Putamen (tissue), 1 donor: Measurements from ENCODE around the gene PAPLN.
"Not testable (repeated sequence)": the region's sequence is repeated elsewhere in the genome, so short reads cannot be mapped to it uniquely, and the experiment has no call there.

Experiments
- DNase-seq: peaks from one replicate; pipeline ENCODE4 v3.0.0-alpha.2; 2016; ENCODE audit warnings: low spot score

PAPLN gene, protein sequence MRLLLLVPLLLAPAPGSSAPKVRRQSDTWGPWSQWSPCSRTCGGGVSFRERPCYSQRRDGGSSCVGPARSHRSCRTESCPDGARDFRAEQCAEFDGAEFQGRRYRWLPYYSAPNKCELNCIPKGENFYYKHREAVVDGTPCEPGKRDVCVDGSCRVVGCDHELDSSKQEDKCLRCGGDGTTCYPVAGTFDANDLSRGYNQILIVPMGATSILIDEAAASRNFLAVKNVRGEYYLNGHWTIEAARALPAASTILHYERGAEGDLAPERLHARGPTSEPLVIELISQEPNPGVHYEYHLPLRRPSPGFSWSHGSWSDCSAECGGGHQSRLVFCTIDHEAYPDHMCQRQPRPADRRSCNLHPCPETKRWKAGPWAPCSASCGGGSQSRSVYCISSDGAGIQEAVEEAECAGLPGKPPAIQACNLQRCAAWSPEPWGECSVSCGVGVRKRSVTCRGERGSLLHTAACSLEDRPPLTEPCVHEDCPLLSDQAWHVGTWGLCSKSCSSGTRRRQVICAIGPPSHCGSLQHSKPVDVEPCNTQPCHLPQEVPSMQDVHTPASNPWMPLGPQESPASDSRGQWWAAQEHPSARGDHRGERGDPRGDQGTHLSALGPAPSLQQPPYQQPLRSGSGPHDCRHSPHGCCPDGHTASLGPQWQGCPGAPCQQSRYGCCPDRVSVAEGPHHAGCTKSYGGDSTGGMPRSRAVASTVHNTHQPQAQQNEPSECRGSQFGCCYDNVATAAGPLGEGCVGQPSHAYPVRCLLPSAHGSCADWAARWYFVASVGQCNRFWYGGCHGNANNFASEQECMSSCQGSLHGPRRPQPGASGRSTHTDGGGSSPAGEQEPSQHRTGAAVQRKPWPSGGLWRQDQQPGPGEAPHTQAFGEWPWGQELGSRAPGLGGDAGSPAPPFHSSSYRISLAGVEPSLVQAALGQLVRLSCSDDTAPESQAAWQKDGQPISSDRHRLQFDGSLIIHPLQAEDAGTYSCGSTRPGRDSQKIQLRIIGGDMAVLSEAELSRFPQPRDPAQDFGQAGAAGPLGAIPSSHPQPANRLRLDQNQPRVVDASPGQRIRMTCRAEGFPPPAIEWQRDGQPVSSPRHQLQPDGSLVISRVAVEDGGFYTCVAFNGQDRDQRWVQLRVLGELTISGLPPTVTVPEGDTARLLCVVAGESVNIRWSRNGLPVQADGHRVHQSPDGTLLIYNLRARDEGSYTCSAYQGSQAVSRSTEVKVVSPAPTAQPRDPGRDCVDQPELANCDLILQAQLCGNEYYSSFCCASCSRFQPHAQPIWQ

DNA sequence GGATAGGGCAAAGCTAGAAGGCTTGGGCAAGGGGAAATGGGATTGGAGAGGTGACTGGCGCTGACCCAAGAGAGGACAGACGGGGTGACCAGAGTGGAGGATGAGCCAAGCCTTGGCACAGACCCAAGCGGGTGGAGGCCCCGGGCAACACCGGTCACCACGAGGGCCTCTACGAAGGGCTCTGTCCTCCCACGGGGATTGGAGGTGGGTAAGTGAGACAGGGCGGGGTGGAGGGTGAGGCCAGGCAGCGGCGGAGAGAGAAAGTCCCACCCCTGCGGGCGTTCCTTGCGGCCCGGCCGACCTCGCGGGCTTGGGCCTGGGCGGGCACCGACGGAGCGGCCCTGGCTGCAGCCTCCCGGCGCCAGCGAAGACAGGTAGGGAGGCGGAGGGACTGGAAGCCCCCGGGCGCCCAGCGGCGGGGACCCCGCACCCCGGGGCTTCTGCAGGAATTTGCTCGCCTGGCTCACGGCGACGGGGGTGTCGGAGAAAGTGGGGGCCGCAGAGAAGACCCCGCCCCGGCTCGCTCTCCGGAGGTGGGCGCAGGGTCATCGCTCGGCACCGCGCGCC, at the start of gene PAPLN:
Gene PAPLN (plus strand): TSS at position 288 of the 567 bp plus-strand sequence. CDS start 2,273 bp downstream, outside the sequence.
- DNase-seq: no peak

DNA sequence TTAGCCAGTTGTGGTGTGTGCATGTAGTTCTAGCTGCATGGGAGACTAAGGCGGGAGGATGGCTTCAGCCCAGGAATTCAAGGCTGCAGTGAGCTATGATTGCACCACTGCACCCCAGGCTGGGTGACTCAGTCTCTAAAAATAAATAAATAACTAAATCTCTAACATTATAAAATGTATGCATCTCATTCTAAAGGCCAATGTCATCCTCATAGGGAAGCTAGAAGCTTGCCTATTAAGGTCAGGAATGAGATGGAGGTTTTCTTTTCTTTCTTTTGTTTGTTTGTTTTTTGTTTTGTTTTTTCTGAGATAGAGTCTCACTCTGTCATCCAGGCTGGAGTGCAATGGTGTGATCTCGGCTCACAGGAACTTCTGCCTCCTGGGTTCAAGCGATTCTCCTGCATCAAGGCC, 48.8 kb upstream of the PAPLN start:
- DNase-seq: no peak

DNA sequence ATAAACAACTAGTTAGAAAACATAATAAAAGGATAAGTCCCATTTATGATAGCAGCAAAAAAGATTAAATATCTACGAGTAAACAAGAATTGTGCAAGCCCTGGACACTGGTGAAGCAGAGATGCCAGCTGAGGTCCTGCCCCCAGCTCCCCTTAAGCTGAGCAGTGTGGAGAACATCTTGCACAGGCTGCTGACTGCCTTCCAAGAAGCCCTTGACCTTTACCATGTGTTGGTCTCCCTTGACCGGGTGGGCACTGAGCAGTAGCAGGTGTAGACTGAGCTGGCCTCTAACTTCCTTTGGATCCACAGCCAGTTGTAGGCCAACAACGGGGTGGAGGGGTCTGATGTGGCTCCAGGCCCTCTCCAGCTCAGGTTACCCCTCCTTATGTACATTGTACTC, 47.7 kb upstream of the PAPLN start:
- no peak for DNase-seq

DNA sequence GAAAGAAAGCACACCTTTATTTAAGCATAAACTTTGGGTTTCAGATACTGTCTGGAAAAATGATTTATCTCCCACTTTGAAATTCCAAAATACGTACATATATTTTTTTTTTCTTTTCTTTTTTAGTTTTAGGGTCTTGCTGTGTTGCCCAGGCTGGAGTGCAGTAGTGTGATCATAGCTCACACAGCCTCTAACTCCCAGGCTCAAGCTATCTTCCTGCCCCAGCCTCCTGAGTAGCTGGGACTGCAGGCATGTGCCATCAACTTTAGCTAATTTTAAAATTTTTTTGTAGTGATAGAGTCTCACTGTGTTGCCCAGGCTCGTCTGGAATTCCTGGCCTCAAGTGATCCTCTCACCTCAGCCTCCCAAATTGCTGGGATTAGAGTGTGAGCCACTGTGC, 45.9 kb upstream of the PAPLN start:
- no peak for DNase-seq

DNA sequence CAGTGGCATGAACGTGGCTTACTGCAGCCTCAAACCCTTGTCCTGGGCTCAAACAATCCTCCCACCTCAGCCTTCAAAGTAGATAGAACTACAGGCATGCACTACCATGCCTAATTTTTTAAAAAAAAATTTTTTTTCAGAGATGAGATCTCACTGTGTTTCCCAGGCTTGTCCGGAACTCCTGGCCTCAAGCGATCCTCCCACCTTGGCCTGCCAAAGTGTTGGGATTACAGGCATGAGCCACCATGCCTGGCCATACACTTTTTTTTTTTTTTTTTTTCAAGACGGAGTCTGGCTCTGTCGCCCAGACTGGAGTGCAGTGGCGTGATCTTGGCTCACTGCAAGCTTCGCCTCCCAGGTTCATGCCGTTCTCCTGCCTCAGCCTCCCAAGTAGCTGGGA, 43.0 kb upstream of the PAPLN start:
- not testable (repeated sequence) for DNase-seq

DNA sequence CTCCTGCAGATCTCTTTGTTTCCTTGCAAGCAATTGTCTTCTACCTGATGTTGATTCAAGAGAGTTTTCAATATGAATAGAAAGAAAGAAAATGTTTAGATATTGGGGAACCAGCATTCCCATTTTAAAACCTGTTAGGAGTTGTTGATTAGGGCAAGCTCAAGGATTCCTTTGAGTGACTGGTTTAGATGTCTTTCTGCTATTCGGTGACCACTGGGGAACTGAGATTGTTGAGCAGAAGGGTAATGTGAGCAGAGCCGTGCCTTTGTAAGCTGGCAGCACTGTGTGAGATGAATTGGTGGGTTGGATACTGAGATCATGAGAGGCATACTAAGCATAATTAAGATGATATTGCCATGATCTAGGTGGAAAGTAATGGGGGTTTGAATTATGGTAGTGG, 39.1 kb upstream of the PAPLN start:
- no peak for DNase-seq

DNA sequence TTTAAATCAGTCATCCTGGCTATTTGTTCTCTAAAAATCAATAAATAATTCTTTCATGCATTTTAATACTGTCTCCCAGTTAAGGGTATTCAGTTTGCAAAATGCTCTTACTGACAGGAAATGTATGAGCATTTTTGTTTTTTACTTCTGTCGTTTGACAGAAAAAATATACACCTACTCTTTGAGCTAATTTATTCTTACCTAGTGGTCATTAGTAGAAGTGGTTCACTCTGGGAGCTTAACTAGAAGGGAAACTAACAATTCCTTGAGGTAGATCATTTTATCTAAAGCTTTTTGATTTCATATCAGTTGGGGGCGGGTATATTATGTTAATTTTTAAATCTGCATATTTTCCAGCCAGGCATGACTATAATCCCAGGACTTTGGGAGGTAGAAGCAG, 33.8 kb upstream of the PAPLN start:
- DNase-seq: no peak

DNA sequence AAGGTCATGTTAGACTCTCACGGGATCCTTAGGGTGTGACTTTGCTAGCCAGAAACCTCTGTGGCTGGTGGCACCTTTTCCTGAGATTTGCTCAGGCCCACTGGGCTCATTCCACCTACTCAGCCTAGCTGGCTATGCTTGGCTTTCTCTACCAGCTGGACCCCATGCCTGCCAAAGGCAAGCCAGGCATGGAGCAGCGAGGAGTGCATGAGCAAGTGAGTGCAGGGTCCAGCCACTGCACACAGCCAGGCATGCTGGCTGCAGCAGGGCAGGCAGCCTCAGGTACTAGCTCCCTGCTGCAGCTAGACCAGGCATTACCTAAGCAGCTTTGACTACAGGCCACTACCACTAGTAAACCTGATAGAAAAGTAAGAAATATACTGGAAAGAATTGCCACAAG, 29.7 kb upstream of the PAPLN start:
- DNase-seq: no peak

DNA sequence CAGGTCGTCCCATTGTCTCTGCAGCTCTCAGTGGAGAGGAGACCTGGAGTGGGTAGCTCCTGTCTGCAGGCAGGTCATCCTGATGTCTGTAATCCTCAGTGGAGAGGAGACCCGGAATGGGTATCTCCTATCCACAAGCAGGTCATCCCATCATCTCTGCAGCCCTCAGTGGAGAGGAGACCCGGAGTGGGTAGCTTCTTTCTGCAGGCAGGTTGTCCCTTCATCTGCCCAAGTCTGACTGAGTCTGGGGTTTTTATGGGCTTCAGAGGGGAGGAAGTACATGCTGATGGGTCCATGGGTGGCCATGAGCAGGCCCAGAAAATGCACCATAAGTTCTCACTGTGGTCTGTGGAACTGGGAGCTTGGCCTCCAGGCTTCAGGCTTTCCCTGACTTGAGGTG, 28.9 kb upstream of the PAPLN start:
- DNase-seq: no peak

DNA sequence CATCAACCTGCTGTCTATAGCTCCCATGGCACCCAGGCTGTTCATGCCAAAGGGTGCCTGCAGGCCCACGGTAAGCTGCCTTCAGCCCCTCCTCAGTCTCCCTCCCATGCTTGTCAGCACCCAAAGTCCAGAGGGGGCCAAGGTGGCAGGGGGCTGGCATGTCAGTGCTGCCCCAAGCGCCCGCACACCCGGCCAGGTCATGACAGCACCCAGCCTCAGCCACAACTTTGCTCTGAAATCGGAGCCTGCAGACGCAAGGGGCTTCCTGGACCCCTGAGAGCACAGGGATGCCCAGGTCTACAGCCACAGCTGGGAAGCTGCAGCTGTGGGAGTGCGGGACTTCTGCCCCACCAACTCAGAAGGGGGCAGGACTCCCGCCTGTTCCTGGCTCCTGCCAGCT, 28.5 kb upstream of the PAPLN start:
- no peak for DNase-seq

DNA sequence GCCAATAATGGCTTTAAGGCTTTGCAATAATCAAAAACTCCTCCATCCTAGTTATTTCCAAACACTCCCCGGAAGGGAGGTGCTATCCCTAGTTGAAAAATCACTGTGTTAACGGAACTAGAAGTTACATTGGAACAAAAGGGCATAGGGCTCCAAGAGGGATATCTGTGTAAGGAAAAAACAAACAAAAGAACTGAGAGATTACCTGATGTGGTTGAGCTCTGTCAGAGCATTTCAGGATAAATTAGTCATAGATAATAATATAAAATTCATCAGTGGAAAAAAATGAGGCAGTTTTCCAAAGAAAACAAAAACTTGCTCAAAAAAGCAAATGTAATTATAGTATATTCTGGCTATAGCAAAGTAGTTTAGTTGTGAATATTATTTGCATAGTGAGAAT, 27.4 kb upstream of the PAPLN start:
- no peak for DNase-seq

DNA sequence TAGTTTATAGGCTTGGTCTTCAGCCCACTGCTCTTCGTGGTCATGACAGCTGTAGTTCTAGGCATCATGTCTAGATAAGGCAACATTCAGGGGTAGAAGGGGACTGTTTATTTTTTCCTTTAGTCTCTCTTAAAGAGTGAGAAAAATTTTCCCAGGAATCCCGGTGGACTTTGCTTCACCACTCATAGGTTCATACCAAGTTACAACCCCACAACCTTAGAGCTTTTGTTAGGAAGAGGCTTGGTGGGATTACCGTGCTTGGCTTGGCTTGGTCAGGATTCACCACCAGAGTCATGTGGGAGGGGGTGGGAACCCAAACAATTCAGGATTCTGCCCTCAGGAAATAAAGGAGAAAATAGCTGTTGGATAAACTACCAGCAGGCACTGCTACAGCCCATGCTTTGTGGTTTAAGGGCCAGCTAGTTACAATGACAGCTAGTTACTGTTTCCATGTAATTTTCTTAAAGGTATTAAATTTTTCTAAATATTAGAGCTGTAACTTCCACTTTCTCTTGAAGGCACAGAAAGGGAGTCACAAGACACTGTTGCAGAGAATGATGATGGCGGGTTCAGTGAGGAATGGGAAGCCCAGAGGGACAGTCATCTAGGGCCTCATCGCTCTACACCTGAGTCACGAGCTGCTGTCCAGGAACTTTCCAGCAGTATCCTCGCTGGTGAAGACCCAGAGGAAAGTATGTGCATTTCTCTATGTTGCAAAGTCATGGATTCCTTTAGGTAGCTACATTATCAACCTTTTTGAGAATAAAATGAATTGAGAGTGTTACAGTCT, 25.9 kb upstream of the PAPLN start:
- DNase-seq: no peak

DNA sequence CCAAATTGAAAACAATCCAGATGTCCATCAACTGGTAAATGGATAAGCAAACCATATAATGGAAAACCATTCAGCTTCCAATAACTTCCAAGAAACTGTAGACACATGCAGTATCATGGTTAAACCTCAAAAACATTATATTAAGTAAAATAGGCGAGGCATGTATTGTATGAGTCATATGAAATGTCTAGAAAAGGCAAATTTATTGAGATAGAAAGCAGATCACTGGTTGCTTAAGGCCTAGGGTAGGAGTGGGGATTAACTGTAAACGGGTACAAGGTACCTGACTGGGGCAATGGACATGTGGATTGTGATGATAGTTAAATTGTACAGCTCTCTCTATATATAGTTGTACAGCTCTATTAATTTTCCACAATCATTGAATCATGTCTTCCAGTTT, 21.3 kb upstream of the PAPLN start:
- no peak for DNase-seq

DNA sequence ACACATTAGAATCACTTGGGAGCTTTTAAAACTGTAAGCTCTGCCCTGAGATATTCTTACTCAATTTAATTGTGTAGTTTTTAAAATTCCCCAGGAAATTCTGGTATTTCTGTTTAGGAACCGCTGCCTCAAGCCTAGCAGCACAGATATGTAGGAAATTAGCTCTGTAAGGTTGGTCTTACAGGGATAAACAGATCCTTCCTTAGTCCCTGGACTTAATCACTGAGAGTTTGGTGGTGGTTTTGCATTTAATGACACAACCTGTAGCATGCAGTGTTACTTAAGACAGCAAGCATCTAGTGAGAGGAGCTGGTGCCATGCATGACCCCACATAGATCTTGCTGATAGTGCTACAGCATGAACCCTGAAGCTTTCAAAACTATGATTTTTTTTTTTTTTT, 19.9 kb upstream of the PAPLN start:
- no peak for DNase-seq

DNA sequence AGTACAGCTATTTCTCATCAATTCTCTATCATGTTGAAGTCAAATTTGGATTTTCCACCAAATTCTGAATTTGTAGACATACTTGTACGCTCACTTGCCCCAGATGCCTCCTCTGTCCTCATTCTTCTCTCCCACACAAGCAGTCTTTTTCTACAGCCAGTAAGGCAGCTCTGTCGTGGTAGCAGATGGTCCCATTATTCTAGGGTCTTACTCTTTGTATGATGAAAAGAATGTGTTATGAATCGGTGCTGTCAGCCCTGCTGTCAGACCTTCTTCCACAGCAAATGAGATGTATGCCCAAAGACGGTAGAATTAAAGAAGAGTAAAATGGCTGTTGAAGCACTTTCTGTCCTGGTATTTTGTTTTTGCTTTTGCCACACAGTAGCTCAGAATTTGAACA, 17.2 kb upstream of the PAPLN start:
- DNase-seq: no peak

DNA sequence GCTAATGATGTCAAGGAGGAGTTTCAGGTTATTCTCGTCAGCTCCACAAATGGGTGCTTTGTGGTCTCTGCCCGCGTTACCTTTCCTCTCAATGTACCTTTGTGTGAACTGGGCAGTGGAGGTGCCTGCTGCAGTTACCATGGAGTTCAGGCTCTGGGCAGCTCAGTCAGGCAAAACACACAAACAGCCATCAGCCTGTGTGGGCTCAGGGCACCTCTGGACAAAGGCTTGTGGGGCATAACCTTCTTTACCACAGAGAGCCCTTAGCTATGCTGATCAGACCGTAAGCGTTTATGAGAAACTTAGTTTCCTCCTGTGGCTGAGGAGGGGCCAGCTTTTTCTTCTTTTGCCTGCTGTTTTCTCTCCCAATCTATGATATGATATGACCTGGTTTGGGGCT, 16.7 kb upstream of the PAPLN start:
- no peak for DNase-seq

DNA sequence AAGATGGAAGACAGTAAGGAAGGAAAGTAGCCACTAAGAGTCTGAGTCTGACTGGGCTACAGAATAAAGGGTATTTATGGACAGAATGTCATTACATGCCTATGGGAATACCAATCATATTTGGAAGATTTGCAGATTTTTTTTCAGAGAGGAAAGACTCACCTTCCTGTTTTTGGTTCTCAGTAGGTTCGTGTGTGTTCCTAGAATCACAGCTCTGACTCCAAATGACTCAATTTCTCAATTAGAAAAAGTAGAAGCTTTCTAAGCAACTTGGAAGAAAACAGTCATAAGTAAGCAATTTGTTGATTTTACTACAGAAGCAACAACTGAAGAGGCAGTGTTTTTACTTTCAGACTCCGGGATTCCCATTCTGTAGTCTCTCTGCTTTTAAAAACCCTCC, 15.4 kb upstream of the PAPLN start:
- no peak for DNase-seq

DNA sequence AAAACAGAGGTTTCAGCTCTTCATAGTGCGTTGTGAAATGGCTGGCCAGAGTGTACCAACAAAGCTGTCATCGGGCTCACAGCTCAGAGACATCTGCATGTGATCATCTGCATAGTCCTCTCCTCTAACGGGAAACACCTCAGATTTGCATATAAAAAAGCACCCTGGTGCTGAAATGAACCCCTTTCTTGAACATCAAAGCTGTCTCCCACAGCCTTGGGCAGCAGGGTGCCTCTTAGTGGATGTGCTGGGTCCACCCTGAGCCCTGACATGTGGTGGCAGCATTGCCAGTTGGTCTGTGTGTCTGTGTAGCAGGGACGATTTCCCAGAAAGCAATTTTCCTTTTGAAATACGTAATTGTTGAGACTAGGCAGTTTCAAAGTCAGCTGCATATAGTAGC, 14.3 kb upstream of the PAPLN start:
- no peak for DNase-seq

DNA sequence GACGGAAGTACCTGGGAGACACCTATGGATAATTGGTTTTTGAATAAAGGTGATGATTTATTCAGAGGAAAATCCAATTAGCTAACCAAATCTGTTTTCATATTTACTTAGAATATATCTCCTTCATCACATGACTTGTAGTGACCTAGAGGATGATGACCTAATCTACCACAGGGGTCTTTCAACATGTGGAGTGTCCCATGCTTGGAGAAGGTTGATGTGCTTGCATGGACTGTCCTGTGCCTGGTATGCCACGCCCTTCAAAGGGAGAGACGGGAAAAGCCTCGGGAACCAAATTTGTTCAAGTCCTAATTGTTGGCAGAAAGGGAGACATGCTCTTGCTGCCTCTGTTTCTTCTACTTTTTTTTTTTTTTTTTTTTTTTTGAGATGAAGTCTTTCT, 11.8 kb upstream of the PAPLN start:
- DNase-seq: no peak

DNA sequence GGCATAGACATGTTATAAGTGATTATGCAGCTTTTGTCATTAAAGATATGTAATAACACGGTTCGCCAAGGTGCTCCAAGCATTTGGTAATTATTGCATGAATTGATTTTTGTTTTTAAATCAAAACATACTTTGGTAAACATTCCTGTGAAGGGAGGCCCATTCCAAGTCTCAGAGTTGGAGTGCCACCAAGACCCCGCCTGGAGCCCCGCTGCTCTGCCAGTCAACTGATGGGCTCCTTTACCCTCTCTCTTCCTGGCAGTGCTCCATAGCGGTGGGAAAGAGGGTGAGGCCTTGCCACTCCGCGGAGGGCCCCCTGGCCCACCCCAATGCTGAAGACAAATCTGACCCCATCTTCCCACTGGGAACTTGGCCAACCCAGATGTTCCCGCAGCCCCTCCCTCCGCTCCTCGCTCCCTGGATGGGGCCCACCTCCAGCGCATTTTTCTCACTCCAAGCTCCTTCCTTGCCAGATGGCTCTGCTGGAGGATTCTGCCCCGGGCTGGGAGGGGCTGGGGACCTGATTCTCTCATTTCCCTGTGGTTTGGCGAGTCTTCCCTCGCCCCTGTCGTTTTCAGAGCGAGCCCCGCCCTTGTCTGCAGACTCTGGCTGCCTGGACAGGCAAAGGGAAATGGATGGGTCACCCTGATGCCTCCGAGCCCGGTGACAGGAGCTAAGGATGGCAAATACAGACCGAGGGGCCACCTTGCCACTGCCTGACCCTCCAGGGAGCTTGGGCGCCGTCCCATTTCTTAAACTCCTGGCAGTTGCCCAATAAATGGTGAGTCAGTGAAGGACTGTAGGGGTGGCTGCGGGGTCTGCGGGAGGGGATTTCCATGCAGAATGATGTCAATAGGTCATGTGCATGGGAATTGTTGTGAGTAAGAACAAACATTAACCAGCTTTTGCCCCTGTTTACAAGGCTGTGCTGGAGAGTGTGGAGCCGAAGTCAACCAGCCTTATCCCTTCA, 9.2 kb upstream of the PAPLN start:
- DNase-seq: no peak
